ENCODE results near the gene OR7D2.

OR7D2 gene

GRCh38 chr19:9178901-9179300 is at the start of gene OR7D2:
Gene OR7D2 (plus strand): TSS chr19:9178979. CDS start chr19:9185782, 6,803 bp downstream.
- TF ChIP-seq CTCF (conservative IDR thresholded peaks at IDR 0.05) (no peak), ZFX (IDR thresholded peaks at IDR 0.05) (no peak)
- no peak within 1 kb of the TSS for H3K27ac ChIP-seq

- no peak for TF ChIP-seq CTCF (conservative IDR thresholded peaks at IDR 0.05)
- TF ChIP-seq ZFX (IDR thresholded peaks at IDR 0.05) = no peak
- no peak overlapping the region for H3K27ac ChIP-seq
Observed at GRCh38 chr19:9130965-9131364, 47.8 kb upstream of the OR7D2 start.

- TF ChIP-seq CTCF (conservative IDR thresholded peaks at IDR 0.05) (no peak), ZFX (IDR thresholded peaks at IDR 0.05) (no peak)
- H3K27ac ChIP-seq = no peak overlapping the region
Observed at GRCh38 chr19:9132422-9132821, 46.4 kb upstream of the OR7D2 start.

GRCh38 chr19:9139609-9140158 is 39.1 kb upstream of the OR7D2 start:
- TF ChIP-seq ZFX (IDR thresholded peaks at IDR 0.05) (no peak), CTCF (conservative IDR thresholded peaks at IDR 0.05) (no peak)
- peak overlapping the region; percentile 91 for H3K27ac ChIP-seq

- TF ChIP-seq ZFX (IDR thresholded peaks at IDR 0.05) (peak; percentile 58; the same call in 1 of the 2 replicates), CTCF (conservative IDR thresholded peaks at IDR 0.05) (no peak)
- peak within 1 kb of the TSS; percentile 91 for H3K27ac ChIP-seq
Observed at GRCh38 chr19:9140159-9140874, 38.5 kb upstream of the OR7D2 start, which contains the start of gene ZNF317. Gene ZNF317 (plus strand): TSS chr19:9140397. CDS start chr19:9156017, 15,620 bp downstream.

GRCh38 chr19:9144920-9145319 is 33.9 kb upstream of the OR7D2 start:
- H3K27ac ChIP-seq = no peak overlapping the region
- TF ChIP-seq ZFX (IDR thresholded peaks at IDR 0.05) (no peak), CTCF (conservative IDR thresholded peaks at IDR 0.05) (no peak)

- TF ChIP-seq ZFX (IDR thresholded peaks at IDR 0.05) (no peak), CTCF (conservative IDR thresholded peaks at IDR 0.05) (no peak)
- H3K27ac ChIP-seq = no peak overlapping the region
Observed at GRCh38 chr19:9146882-9147281, 31.9 kb upstream of the OR7D2 start.
